GM23338 (cell line): ENCODE results near the gene PRSS2. TPM values are rescaled to one million over a fixed set of nuclear protein-coding genes. Genes with fewer than 3 reads are reported as not detected.

ENCODE experiments used
- ATAC-seq: fragments of 200-7000 bp; cut with Tn5 transposase; 3 replicates; pipeline ENCODE4 v1.9.1; 2020
- DNase-seq: peaks from one replicate; pipeline ENCODE4 v3.0.0-alpha.2; 2015; ENCODE audit warnings: low spot score
- H2AFZ ChIP-seq: fragments of 200-600 bp; sonication (generic); 2 replicates; pipeline ENCODE4 v1.8.0; 2016; ENCODE audit warnings: antibody characterized with exemption, mild to moderate bottlenecking, moderate library complexity
- H3F3A ChIP-seq: fragments of 200-600 bp; sonication (generic); replicated peaks from 2 replicates; pipeline ENCODE4 v1.8.0; 2017; ENCODE audit warnings: antibody characterized with exemption, mixed run types, low read depth
- H3K27ac ChIP-seq: fragments of 200-600 bp; sonication (generic); 2 replicates; pipeline ENCODE4 v1.6.1; 2016; ENCODE audit warnings: low read depth
- H3K27me3 ChIP-seq: fragments of 200-600 bp; sonication (generic); 2 replicates; pipeline ENCODE4 v1.8.0; 2016; ENCODE audit warnings: mild to moderate bottlenecking, mixed run types, moderate library complexity; ENCODE audit not compliant: insufficient read depth
- H3K36me3 ChIP-seq: fragments of 200-600 bp; sonication (generic); 2 replicates; pipeline ENCODE4 v1.8.0; 2016; ENCODE audit warnings: mild to moderate bottlenecking; ENCODE audit not compliant: insufficient read depth
- H3K4me1 ChIP-seq: fragments of 200-600 bp; sonication (generic); 2 replicates; pipeline ENCODE4 v1.8.0; 2016; ENCODE audit warnings: mild to moderate bottlenecking, moderate library complexity; ENCODE audit not compliant: insufficient read depth
- H3K4me2 ChIP-seq: fragments of 200-600 bp; sonication (generic); 2 replicates; pipeline ENCODE4 v1.7.1; 2017; ENCODE audit warnings: mixed run types
- H3K4me3 ChIP-seq: fragments of 200-600 bp; sonication (generic); 2 replicates; pipeline ENCODE4 v1.6.1; 2016; ENCODE audit warnings: mixed run types
- H3K79me2 ChIP-seq: fragments of 200-600 bp; sonication (generic); replicated peaks from 2 replicates; pipeline ENCODE4 v1.8.0; 2017; ENCODE audit warnings: mild to moderate bottlenecking; ENCODE audit not compliant: insufficient read depth
- H3K9me2 ChIP-seq: fragments of 200-600 bp; sonication (generic); 2 replicates; pipeline ENCODE4 v1.8.0; 2017; ENCODE audit not compliant: insufficient read depth
- H4K20me1 ChIP-seq: fragments of 200-600 bp; sonication (generic); replicated peaks from 2 replicates; pipeline ENCODE4 v1.8.0; 2017; ENCODE audit warnings: mild to moderate bottlenecking; ENCODE audit not compliant: insufficient read depth
- H3K27ac Mint-ChIP-seq: 2 replicates; pipeline ENCODE4 v1.8.0; 2020; ENCODE audit warnings: inconsistent platforms, mild to moderate bottlenecking, moderate library complexity, mixed read lengths
- H3K27me3 Mint-ChIP-seq: 3 replicates; pipeline ENCODE4 v1.8.0; 2022; ENCODE audit warnings: low read depth, mild to moderate bottlenecking, moderate library complexity, mixed read lengths, inconsistent platforms; ENCODE audit not compliant: insufficient read depth, poor library complexity
- H3K36me3 Mint-ChIP-seq: 3 replicates; pipeline ENCODE4 v1.8.0; 2021; ENCODE audit warnings: low read depth, mild to moderate bottlenecking, inconsistent platforms, moderate library complexity, mixed read lengths
- H3K4me1 Mint-ChIP-seq: 3 replicates; pipeline ENCODE4 v1.8.0; 2020; ENCODE audit warnings: mild to moderate bottlenecking, inconsistent platforms, mixed read lengths
- H3K4me3 Mint-ChIP-seq: 3 replicates; pipeline ENCODE4 v1.8.0; 2021; ENCODE audit warnings: moderate library complexity, mild to moderate bottlenecking, inconsistent platforms, mixed read lengths
- H3K9me3 Mint-ChIP-seq: 3 replicates; pipeline ENCODE4 v1.8.0; 2020; ENCODE audit warnings: moderate library complexity, mild to moderate bottlenecking, inconsistent platforms, mixed read lengths
- polyA plus RNA-seq: library from polyadenylated mRNA; unstranded; fragments of >200 nt; fragmentation: Nextera tagmentation; extraction: Ambion mirVana; gene quantifications from 2 replicates; pipeline ENCODE4 v1.2.1, GENCODE V29; 2016
- total RNA-seq: library from RNA; depleted of rRNA; stranded (reverse); fragments of >200 nt; shearing (Covaris generic); gene quantifications from 2 replicates; pipeline ENCODE4 v1.2.3, GENCODE V29; 2014
- TF ChIP-seq, protein P1 (sequence below), 2 experiments: fragments of 200-600 bp in 1 of 2; sonication (generic) in 1 of 2; conservative IDR thresholded peaks; 2 replicates each; pipeline versions ENCODE4 v1.5.1 to v1.6.1; 2016 to 2017; ENCODE audit warnings: antibody characterized with exemption in 2 of 2, low read depth in 2 of 2, mild to moderate bottlenecking in 2 of 2, moderate library complexity in 1 of 2
- TF ChIP-seq, protein P2 (sequence below): fragments of 250-450 bp; sonication (Bioruptor Pico); IDR thresholded peaks from 2 replicates; pipeline ENCODE4 v1.5.0; 2020; ENCODE audit warnings: mild to moderate bottlenecking, moderate library complexity

Gene PRSS2
- total and polyA plus RNA-seq, 2 experiments from 2014 or later, result not detected

DNA sequence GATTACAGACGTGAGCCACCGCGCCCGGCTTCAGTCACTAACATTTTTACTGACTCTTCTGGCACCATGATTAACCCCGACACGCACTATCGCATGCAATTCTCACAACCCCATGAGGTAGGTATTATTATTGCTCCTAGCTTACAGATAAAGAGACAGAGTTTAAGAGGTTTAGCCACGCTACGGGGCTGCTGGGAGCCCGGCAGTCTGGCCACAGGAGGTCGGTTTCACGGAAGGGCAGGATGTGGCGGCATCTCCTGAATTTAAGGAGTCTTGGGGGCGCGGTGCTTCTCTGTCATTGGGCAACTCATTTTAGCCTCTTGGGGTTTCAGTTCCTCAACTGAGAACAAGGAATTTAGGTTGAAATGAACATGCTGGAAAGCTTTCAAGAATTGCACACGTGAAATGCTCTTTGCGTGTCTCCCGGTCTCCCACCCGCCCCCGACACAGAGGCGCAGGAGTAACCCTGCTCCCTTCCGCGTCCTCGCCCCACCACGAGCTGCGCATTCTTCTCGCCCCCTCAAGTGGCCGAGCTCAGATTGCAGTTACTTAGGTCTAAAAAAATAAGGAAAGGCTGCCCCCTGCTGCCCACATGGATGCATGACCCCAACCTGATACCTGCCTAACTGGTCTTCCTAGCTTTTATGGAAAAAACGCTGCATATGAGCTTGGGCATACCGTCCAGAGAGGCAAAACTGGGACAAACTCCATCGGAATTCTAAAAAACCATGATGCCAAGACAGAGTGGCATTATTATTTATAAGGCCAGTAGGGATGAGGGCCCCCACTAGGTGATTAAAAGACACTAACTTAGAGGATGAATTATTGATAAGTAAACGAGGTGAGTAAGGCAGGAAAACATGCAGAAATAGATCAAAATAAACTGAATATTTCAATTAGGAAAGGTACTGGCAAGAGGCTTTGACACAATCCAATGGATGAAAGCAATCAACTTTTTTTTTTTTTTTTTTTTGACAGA is 12.4 kb downstream of the PRSS2 start:
- peak; percentile 97 for DNase-seq
- no peaks in the 10 kb centered on the region for H4K20me1 ChIP-seq
- Mint-ChIP-seq H3K4me3 (peak overlapping the region; percentile 60; the same call in 2 of the 3 replicates), H3K4me1 (peaks cover 6% of the 10 kb centered on the region; the same call in 2 of the 3 replicates), H3K36me3 (no peaks in the 10 kb centered on the region; the same call in 2 of the 3 replicates), H3K27ac (0 out of 2 replicates have a peak overlapping the region, but pooled peaks have one; percentile 80), H3K27me3 (peaks cover 4% of the 10 kb centered on the region), H3K9me3 (peaks cover 3% of the 10 kb centered on the region; the same call in 2 of the 3 replicates)
- H3K4me1 ChIP-seq, result no peaks in the 10 kb centered on the region
- H3K27ac ChIP-seq, result no peak overlapping the region
- peak overlapping the region; percentile 67 for H3K4me2 ChIP-seq
- H3K9me2 ChIP-seq, result no peaks in the 10 kb centered on the region
- H3F3A ChIP-seq, result no peaks in the 10 kb centered on the region
- H3K4me3 ChIP-seq, result peak overlapping the region; percentile 51
- TF ChIP-seq, protein P1, sequence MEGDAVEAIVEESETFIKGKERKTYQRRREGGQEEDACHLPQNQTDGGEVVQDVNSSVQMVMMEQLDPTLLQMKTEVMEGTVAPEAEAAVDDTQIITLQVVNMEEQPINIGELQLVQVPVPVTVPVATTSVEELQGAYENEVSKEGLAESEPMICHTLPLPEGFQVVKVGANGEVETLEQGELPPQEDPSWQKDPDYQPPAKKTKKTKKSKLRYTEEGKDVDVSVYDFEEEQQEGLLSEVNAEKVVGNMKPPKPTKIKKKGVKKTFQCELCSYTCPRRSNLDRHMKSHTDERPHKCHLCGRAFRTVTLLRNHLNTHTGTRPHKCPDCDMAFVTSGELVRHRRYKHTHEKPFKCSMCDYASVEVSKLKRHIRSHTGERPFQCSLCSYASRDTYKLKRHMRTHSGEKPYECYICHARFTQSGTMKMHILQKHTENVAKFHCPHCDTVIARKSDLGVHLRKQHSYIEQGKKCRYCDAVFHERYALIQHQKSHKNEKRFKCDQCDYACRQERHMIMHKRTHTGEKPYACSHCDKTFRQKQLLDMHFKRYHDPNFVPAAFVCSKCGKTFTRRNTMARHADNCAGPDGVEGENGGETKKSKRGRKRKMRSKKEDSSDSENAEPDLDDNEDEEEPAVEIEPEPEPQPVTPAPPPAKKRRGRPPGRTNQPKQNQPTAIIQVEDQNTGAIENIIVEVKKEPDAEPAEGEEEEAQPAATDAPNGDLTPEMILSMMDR (conservative IDR thresholded peaks at IDR 0.05; ENCODE audit: low read depth in 2 of 2), result peak; percentile 96 to 98
- TF ChIP-seq, protein P2, sequence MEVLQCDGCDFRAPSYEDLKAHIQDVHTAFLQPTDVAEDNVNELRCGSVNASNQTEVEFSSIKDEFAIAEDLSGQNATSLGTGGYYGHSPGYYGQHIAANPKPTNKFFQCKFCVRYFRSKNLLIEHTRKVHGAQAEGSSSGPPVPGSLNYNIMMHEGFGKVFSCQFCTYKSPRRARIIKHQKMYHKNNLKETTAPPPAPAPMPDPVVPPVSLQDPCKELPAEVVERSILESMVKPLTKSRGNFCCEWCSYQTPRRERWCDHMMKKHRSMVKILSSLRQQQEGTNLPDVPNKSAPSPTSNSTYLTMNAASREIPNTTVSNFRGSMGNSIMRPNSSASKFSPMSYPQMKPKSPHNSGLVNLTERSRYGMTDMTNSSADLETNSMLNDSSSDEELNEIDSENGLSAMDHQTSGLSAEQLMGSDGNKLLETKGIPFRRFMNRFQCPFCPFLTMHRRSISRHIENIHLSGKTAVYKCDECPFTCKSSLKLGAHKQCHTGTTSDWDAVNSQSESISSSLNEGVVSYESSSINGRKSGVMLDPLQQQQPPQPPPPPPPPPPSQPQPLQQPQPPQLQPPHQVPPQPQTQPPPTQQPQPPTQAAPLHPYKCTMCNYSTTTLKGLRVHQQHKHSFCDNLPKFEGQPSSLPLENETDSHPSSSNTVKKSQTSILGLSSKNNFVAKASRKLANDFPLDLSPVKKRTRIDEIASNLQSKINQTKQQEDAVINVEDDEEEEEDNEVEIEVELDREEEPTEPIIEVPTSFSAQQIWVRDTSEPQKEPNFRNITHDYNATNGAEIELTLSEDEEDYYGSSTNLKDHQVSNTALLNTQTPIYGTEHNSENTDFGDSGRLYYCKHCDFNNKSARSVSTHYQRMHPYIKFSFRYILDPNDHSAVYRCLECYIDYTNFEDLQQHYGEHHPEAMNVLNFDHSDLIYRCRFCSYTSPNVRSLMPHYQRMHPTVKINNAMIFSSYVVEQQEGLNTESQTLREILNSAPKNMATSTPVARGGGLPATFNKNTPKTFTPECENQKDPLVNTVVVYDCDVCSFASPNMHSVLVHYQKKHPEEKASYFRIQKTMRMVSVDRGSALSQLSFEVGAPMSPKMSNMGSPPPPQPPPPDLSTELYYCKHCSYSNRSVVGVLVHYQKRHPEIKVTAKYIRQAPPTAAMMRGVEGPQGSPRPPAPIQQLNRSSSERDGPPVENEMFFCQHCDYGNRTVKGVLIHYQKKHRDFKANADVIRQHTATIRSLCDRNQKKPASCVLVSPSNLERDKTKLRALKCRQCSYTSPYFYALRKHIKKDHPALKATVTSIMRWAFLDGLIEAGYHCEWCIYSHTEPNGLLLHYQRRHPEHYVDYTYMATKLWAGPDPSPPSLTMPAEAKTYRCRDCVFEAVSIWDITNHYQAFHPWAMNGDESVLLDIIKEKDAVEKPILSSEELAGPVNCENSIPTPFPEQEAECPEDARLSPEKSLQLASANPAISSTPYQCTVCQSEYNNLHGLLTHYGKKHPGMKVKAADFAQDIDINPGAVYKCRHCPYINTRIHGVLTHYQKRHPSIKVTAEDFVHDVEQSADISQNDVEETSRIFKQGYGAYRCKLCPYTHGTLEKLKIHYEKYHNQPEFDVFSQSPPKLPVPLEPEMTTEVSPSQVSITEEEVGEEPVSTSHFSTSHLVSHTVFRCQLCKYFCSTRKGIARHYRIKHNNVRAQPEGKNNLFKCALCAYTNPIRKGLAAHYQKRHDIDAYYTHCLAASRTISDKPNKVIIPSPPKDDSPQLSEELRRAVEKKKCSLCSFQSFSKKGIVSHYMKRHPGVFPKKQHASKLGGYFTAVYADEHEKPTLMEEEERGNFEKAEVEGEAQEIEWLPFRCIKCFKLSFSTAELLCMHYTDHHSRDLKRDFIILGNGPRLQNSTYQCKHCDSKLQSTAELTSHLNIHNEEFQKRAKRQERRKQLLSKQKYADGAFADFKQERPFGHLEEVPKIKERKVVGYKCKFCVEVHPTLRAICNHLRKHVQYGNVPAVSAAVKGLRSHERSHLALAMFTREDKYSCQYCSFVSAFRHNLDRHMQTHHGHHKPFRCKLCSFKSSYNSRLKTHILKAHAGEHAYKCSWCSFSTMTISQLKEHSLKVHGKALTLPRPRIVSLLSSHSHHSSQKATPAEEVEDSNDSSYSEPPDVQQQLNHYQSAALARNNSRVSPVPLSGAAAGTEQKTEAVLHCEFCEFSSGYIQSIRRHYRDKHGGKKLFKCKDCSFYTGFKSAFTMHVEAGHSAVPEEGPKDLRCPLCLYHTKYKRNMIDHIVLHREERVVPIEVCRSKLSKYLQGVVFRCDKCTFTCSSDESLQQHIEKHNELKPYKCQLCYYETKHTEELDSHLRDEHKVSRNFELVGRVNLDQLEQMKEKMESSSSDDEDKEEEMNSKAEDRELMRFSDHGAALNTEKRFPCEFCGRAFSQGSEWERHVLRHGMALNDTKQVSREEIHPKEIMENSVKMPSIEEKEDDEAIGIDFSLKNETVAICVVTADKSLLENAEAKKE (CRISPR knock-in tag), result no peak
- no peaks in the 10 kb centered on the region for H3K27me3 ChIP-seq
- H3K36me3 ChIP-seq, result no peaks in the 10 kb centered on the region
- peak; percentile 92 for ATAC-seq
- H2AFZ ChIP-seq, result peak overlapping the region; percentile 88
- H3K79me2 ChIP-seq, result no peaks in the 10 kb centered on the region
